Stimulated activated CD8-positive, alpha-beta memory T cell treated with anti-CD3 and anti-CD28 coated beads, Interleukin-12 subunit alpha, Interleukin-12 subunit beta, amount 100 ng/mL, for 1 hour (primary cell): ENCODE results near the gene TKFC.

ENCODE experiments used
- DNase-seq: peaks from one replicate; pipeline ENCODE4 v3.0.0-alpha.2; 2020; ENCODE audit warnings: low read depth

The TKFC gene

GRCh38 chr11:61325649-61326414 is 7.2 kb upstream of the TKFC start:
- DNase-seq, result no peak

GRCh38 chr11:61327669-61328071 is 5.4 kb upstream of the TKFC start:
- DNase-seq, result no peak

- no peak for DNase-seq
Measured at GRCh38 chr11:61328351-61328750, 4.7 kb upstream of the TKFC start.

- no peak for DNase-seq
Measured at GRCh38 chr11:61329871-61330270, 3.2 kb upstream of the TKFC start.

- DNase-seq, result no peak
Measured at GRCh38 chr11:61331651-61332050, 1.4 kb upstream of the TKFC start.

- no peak for DNase-seq
Measured at GRCh38 chr11:61332281-61332796, 689 bp upstream of the TKFC start.

- no peak for DNase-seq
Measured at GRCh38 chr11:61333550-61334433, 764 bp downstream of the TKFC start.

- DNase-seq, result no peak
Measured at GRCh38 chr11:61334434-61335354, 1.7 kb downstream of the TKFC start.

GRCh38 chr11:61335355-61335710 is 2.3 kb downstream of the TKFC start:
- no peak for DNase-seq

GRCh38 chr11:61336171-61336935 is 3.3 kb downstream of the TKFC start:
- DNase-seq, result peak; percentile 69

- DNase-seq, result no peak
Measured at GRCh38 chr11:61337706-61338470, 4.9 kb downstream of the TKFC start.

- DNase-seq, result no peak
Measured at GRCh38 chr11:61338783-61339489, 5.9 kb downstream of the TKFC start.

GRCh38 chr11:61339490-61339878 is 6.5 kb downstream of the TKFC start:
- DNase-seq, result no peak

- no peak for DNase-seq
Measured at GRCh38 chr11:61340979-61341378, 8.0 kb downstream of the TKFC start.

GRCh38 chr11:61341706-61342105 is 8.7 kb downstream of the TKFC start:
- no peak for DNase-seq

- DNase-seq, result no peak
Measured at GRCh38 chr11:61342207-61342803, 9.3 kb downstream of the TKFC start.

GRCh38 chr11:61343792-61344745 is 11.0 kb downstream of the TKFC start:
- no peak for DNase-seq

GRCh38 chr11:61345170-61345610 is 12.2 kb downstream of the TKFC start:
- DNase-seq, result no peak
